Measurements from ENCODE around the gene DDX52. TPM values are rescaled to one million over a fixed set of nuclear protein-coding genes. Genes with fewer than 3 reads are reported as not detected.

Gene DDX52
- total RNA-seq, 2 donors from 2014 or later = 23.2 to 31.7 TPM

GRCh38 chr17:37562016-37562745 is 81.1 kb downstream of the DDX52 start:
- Mint-ChIP-seq H3K4me3 (no peak overlapping the region), H3K4me1 (peaks cover 17% of the 10 kb centered on the region), H3K36me3 (ENCODE audit: low read depth) (peaks cover 16% of the 10 kb centered on the region), H3K27me3 (no peaks in the 10 kb centered on the region), H3K27ac (no peak overlapping the region)
- DNase-seq (no peak), ATAC-seq (no peak)
- no peaks in the 10 kb centered on the region for H3K9me3 ChIP-seq (ENCODE audit: control insufficient read depth, low read length, poor library complexity, severe bottlenecking)

Other genes starting within 250 kb of the DDX52 start
- 10 to 100 TPM; 27.7 to 34.2 TPM for gene ACACA, start 236.6 kb downstream of the DDX52 start, total RNA-seq
- 10 to 100 TPM; 11.1 to 13.9 TPM for gene TADA2A, start 236.6 kb downstream of the DDX52 start, total RNA-seq
- 1 to 10 TPM; 3.9 to 4.4 TPM for gene DUSP14, start 153.6 kb downstream of the DDX52 start, total RNA-seq
- gene SYNRG, start 34.0 kb downstream of the DDX52 start, total RNA-seq = 10 to 100 TPM; 76.2 to 91.9 TPM
- gene HNF1B, start 101.6 kb upstream of the DDX52 start, total RNA-seq = not detected